Breast epithelium (tissue), 3 donors: ENCODE data around the gene DCST1.

Experiments
- CTCF ChIP-seq, 3 donors: fragments of 450-650 bp; IDR thresholded peaks; one replicate each; pipeline ENCODE4 v1.5.1; 2016 to 2017; ENCODE audit warnings: antibody characterized with exemption in 3 of 3, mild to moderate bottlenecking in 3 of 3, moderate library complexity in 3 of 3
- POLR2A ChIP-seq: fragments of 450-650 bp; IDR thresholded peaks from one replicate; pipeline ENCODE4 v1.6.1; 2016; ENCODE audit warnings: antibody characterized with exemption, mild to moderate bottlenecking, moderate library complexity

- no peak for TF ChIP-seq CTCF (IDR thresholded peaks at IDR 0.05)
- TF ChIP-seq POLR2A: no peak
Observed at GRCh38 chr1:155070721-155071569, 37.3 kb downstream of the DCST1 start.
